ENCODE results near the gene KCNS3.
"Not testable (repeated sequence)": the region's sequence is repeated elsewhere in the genome, so short reads cannot be mapped to it uniquely, and the experiment has no call there.

The KCNS3 gene

GRCh38 chr2:17940091-17940630, 61.7 kb downstream of the KCNS3 start:
- no peak for DNase-seq (ENCODE audit: low read depth in 1 of 2, low spot score in 1 of 2)

DNA sequence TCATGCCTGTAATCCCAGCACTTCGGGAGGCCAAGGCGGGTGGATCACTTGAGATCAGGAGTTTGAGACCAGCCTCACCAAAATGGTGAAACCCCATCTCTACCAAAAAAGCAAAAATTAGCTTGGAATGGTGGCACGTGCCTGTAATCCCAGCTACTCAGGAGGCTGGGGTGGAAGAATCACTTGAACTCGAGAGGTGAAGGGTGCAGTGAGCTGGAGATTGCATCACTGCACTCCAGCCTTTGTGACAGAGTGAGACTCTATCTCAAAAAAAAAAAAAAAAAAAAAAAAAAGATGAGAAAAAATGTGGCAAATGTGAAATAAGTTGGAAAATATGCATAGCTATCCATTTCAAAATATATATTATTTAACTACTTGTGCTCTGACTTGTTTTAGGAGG, 65.0 kb downstream of the KCNS3 start:
- no peak for DNase-seq (ENCODE audit: low read depth in 1 of 2, low spot score in 1 of 2)

- no peak for DNase-seq (ENCODE audit: low read depth in 1 of 2, low spot score in 1 of 2)
Measured at GRCh38 chr2:17947113-17947512, 68.6 kb downstream of the KCNS3 start.

DNA sequence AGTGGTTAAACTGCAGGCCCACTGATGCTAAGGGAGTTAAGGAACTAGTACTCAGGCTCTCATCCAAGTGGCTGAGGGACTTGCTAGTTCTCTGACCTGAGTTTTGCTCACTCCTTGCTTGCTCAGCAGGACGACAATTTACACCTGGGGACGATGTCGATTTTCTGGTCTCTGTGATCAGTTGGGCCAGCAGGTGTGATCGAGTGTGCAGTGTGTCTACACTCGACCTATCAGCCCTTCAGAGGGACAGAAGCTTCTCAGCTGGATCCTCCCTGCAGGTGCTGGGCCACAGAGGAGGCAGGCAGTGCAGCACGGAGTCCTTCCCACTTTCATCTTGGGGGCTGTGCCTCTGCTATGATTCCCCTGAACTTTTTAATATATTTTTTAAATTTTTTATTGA, 71.5 kb downstream of the KCNS3 start:
- DNase-seq (ENCODE audit: low read depth in 1 of 2, low spot score in 1 of 2) = no peak

DNA sequence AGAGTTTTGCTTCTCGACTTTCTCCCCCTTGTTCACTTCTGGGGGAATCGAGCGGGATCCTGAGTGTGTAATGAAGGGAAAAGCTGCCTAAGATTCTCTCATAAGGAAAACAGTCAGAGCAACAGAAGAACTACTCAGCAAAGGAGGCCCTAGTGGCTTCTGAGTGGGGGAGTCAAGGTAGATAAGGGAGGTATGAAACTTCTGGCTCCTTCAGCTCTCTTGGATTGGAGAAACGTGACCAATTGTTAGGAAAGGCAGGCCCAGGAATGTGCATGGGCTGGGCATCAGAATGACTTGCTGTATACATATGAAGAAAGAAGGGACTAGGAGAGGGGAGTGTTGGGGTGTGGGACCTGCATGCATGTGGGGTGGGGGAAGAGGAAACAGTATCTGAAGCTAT, 73.1 kb downstream of the KCNS3 start:
- no peak for DNase-seq (ENCODE audit: low read depth in 1 of 2, low spot score in 1 of 2)

- no peak for DNase-seq (ENCODE audit: low read depth in 1 of 2, low spot score in 1 of 2)
Measured at GRCh38 chr2:17958466-17959092, 80.1 kb downstream of the KCNS3 start.

GRCh38 chr2:17959356-17959755, 80.9 kb downstream of the KCNS3 start:
- no peak for DNase-seq (ENCODE audit: low read depth in 1 of 2, low spot score in 1 of 2)

DNA sequence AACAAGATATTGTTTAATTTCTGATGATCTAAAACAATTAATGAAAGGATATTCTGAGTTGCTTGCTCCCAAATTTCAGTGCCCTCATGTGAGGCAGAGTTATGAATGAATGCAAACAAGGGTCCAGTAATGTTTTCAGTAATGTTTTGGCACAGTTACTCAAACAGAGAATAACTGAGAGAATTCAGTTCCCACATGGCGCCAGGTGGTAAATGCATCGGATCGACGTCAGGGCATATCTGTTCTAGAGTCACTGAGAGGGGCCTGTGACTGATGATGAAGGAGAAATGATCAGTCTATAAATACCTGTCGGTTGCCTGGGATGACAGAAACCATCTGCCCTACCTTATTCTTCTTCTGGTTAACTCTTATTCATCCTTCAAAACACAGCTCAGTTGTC, 81.4 kb downstream of the KCNS3 start:
- no peak for DNase-seq (ENCODE audit: low read depth in 1 of 2, low spot score in 1 of 2)

GRCh38 chr2:17960925-17961324, 82.5 kb downstream of the KCNS3 start:
- no peak for DNase-seq (ENCODE audit: low read depth in 1 of 2, low spot score in 1 of 2)

GRCh38 chr2:17961789-17962188, 83.3 kb downstream of the KCNS3 start:
- no peak for DNase-seq (ENCODE audit: low read depth in 1 of 2, low spot score in 1 of 2)

- no peak for DNase-seq (ENCODE audit: low read depth in 1 of 2, low spot score in 1 of 2)
Measured at GRCh38 chr2:17962876-17963275, 84.4 kb downstream of the KCNS3 start.

GRCh38 chr2:17963571-17963970, 85.1 kb downstream of the KCNS3 start:
- not testable (repeated sequence) for DNase-seq (ENCODE audit: low read depth in 1 of 2, low spot score in 1 of 2)

DNA sequence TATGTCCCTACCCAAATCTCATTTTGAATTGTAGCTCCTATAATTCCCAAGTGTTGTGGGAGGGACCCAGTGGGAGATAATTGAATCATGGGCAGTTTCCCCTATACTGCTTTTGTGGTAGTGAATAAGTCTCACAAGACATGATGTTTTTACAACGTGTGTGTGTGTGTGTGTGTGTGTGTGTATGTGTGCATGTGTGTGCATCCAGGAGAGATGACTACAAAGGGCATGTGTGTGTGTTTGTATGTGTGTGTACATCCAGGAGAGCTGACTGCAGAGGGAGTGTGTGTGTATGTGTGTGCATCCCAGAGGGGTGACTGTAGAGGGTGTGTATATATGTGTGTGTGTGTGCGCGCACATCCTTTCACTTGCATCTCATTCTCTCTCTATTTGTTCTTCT, 86.7 kb downstream of the KCNS3 start:
- DNase-seq (ENCODE audit: low read depth in 1 of 2, low spot score in 1 of 2) = no peak

DNA sequence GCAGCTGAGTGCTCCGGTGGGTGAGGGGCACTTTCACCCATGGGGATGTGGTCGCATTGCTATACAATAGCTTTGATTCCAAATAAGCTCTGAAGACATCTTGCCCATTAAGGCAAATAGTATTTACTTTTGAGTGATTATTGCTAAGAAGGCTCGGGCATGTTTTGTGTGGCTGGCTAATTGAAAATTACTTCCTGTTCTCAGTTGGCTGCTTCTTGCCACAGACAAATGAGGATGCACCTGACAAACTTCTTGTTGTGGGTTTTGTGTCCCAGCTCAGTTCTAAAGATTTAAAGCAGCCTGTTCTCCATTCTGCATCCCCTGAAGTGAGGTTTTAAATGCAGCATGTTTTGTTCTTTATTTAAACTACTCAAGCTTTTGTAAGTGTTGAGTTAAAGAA, 88.3 kb downstream of the KCNS3 start:
- DNase-seq (ENCODE audit: low read depth in 1 of 2, low spot score in 1 of 2) = no peak

DNA sequence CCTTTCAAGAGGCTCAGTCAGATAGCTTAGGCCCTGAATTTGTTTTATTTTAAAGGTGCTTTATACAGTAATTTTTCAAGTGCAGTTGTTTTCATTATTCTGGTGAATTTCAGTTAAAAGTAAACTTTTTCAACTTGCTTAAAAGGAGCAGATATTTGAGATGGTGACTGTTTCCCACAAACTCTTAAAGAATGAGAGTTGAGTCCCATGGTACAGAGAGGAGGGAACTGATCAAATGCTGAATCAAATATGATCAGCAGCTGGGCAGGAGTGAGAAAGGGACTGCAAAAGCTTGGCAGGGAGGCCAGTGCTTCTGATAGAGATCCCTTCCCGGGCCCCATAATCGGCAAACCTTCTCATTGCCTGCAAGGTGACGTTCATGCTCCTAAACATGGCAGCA, 91.2 kb downstream of the KCNS3 start:
- no peak for DNase-seq (ENCODE audit: low read depth in 1 of 2, low spot score in 1 of 2)

- no peak for DNase-seq (ENCODE audit: low read depth in 1 of 2, low spot score in 1 of 2)
Measured at GRCh38 chr2:17971531-17972125, 93.2 kb downstream of the KCNS3 start.

GRCh38 chr2:17972991-17973390, 94.5 kb downstream of the KCNS3 start:
- DNase-seq (ENCODE audit: low read depth in 1 of 2, low spot score in 1 of 2) = no peak

- no peak for DNase-seq (ENCODE audit: low read depth in 1 of 2, low spot score in 1 of 2)
Measured at GRCh38 chr2:17975401-17975800, 96.9 kb downstream of the KCNS3 start.

DNA sequence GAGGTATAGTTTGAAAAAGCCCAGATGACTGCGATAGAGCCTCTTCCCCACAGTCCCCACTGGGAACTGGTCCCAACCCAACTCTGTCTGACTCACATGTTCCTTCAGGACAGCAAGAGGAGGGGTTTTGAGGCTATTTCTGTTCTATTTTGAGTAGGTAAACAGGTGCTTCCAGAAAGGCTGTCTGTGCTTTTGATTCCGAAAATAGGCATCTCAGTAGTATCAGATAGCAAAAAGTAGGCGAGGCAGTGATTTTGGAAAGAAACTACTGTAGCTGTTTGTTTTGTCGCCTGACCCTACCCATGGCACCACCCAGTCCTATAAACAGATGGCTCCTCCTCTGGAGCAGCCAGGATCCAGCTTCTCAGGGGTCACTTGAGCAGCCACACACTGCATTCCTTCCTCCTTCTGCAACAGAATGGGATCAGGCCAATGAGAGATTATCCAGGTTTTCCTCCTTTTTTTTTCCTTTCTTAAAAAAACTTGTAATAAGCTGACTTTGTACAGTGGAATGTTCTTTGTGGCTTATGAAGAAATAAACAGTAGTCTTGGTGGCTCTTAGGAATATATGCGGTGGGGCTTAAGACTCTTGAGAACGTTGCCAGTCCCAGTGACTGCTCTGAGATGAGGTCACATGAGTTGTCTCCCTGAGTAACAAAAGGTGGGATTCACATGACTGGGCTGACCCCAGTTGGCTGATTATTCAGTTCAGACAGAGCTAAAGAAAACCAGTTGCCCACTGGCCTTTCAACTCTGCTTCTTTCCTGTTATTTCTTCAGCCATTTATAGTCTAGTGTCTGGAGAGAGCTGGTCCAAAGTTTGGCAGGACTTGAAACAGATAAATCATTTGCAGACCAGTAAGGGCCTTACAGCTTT, 98.6 kb downstream of the KCNS3 start:
- DNase-seq (ENCODE audit: low read depth in 1 of 2, low spot score in 1 of 2) = no peak

DNA sequence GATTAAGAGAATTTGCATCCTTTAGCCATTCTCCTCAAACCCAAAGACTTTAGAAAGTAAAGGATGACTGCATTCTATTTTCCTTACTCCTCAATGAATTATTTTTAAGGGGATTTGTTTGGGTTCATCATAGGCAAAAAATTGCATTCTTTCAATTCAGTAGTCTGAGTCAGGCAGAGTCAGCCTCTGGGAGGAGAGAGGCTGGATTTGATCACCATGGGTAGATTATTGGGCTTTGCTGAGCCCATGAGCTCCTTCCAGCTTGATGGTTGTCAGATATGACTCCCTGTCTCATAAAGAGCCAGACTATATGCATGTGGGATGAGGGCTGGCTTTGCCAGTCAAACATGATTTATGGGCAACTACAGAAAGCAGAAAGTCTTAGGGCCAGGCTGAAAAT, 101.2 kb downstream of the KCNS3 start:
- no peak for DNase-seq (ENCODE audit: low read depth in 1 of 2, low spot score in 1 of 2)

DNA sequence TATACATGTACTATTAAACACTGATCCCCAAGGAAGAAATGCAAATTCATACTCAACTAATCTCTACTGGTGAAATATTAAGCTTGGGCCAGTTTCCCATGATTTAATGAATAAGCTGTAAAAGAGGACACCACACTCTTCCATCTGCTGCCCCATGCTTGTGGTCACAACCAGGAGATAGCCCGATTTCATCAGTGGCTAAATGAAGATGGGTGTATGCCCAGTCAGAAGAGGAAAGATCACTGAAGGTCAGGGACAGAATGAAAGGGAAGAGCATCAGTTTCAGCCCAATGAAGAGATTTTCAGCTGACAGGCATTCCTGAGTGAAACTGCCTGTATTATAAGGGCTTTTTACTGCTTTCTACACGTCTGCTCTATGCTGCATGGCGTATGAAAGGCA, 103.5 kb downstream of the KCNS3 start:
- DNase-seq (ENCODE audit: low read depth in 1 of 2, low spot score in 1 of 2) = no peak

Data from activated T-helper 1 cell treated with anti-CD3 and anti-CD28 coated beads, Interleukin-2, amount 50 U/mL, for 16 hours (primary cell).